Mucosa of descending colon (tissue), 3 donors: Measurements from ENCODE around the gene POLD1. TPM values are rescaled to one million over a fixed set of nuclear protein-coding genes. Genes with fewer than 3 reads are reported as not detected.

Source experiments
- ATAC-seq: fragments of 200-7000 bp; cut with Tn5 transposase; one replicate; pipeline ENCODE4 v1.9.1; 2020; ENCODE audit warnings: mild to moderate bottlenecking, moderate library complexity
- DNase-seq, 3 donors: peaks; one replicate each; pipeline ENCODE4 v3.0.0-alpha.2; 2020
- H3K36me3 ChIP-seq: fragments of 200-600 bp; one replicate; pipeline ENCODE4 v1.8.0; 2021; ENCODE audit warnings: low read depth, mild to moderate bottlenecking
- H3K4me1 ChIP-seq: fragments of 200-600 bp; one replicate; pipeline ENCODE4 v1.8.0; 2021; ENCODE audit warnings: low read depth, mild to moderate bottlenecking
- H3K4me3 ChIP-seq: fragments of 200-600 bp; one replicate; pipeline ENCODE4 v1.8.0; 2021; ENCODE audit warnings: mild to moderate bottlenecking
- H3K9me3 ChIP-seq: fragments of 200-600 bp; one replicate; pipeline ENCODE4 v1.8.0; 2021; ENCODE audit warnings: mild to moderate bottlenecking
- intact Hi-C, 2 donors: fragments of 100-400 bp; cut with DNase I in 1 of 2; cut with micrococcal nuclease in 1 of 2; formaldehyde crosslinking; loops; one replicate each; pipeline versions ENCODE4 v1.11.0 to v1.11.1; 2022; cut with DNase I, micrococcal nuclease
- total RNA-seq, 3 donors: library from RNA; stranded (reverse); fragmentation: NEBNext Ultra II Directional in 2 of 3; extraction: Animal tissue kit (Norgen Biotek cat#: 25700) in 2 of 3; gene quantifications; one replicate each; pipeline versions ENCODE4 v1.2.1 to v1.2.4, GENCODE V29; 2021 to 2023
- TF ChIP-seq, protein P1 (sequence below): fragments of 200-600 bp; IDR thresholded peaks from one replicate; pipeline ENCODE4 v1.8.0; 2022; ENCODE audit warnings: antibody characterized with exemption, mild to moderate bottlenecking
- donor health status: DM: no; HTN: no; CAD: no; lungs with moderate emphysema.
- donor health status: DM: no; HTN: no; CAD: no.
- donor health status: DM: no; HTN: yes; CAD: no.

Gene POLD1
- total RNA-seq, 3 donors from 2014 or later: 20.8 to 27.9 (median 22.9) TPM

DNA sequence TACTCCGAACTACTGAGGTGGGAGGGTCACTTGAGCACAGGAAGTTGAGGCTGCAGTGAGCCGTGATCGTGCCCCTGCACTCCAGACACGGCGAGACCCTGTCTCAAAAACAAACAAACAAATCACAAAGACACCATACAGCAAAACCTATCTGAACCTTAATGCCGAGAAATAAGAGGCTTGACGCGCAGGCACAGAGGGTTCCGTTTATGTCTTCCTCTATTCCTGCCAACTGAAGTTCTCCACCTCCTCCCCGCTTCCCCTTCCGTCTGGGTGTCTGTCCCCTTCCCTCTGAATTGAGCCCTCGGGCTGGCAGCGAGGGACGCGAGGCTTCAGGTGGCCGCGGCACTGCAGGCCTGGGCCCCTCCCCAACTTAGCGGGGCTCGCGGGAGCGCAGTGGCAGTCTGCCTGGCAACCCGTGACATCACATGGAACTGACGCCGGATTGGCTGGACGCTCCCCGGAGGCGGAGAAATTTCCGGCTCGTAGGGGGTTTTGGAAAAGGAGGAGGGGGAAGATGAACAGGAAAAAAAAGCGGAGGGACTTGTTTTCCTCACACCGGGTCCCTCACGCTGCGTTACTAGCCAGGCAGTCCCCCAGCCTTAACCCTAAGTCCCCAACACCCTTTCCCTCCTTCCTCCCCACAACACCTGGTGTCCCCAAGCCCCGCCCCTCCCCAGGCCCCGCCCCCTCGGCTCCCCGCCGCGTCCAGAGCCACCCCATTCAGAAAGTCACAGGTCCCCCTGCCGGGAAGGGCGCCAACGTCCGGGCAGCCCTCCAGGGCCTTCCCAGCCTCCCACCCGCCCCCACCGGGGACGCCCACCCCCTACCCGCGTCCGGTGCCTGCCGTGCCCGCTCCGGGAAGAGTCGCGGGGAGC is 47.4 kb downstream of the POLD1 start:
- Histone ChIP-seq H3K36me3 (no peaks in the 10 kb centered on the region), H3K9me3 (no peaks in the 10 kb centered on the region), H3K4me1 (peaks cover 4% of the 10 kb centered on the region), H3K4me3 (peak overlapping the region; percentile 9)
- ATAC-seq: peak; percentile 88
- TF ChIP-seq, protein P1, sequence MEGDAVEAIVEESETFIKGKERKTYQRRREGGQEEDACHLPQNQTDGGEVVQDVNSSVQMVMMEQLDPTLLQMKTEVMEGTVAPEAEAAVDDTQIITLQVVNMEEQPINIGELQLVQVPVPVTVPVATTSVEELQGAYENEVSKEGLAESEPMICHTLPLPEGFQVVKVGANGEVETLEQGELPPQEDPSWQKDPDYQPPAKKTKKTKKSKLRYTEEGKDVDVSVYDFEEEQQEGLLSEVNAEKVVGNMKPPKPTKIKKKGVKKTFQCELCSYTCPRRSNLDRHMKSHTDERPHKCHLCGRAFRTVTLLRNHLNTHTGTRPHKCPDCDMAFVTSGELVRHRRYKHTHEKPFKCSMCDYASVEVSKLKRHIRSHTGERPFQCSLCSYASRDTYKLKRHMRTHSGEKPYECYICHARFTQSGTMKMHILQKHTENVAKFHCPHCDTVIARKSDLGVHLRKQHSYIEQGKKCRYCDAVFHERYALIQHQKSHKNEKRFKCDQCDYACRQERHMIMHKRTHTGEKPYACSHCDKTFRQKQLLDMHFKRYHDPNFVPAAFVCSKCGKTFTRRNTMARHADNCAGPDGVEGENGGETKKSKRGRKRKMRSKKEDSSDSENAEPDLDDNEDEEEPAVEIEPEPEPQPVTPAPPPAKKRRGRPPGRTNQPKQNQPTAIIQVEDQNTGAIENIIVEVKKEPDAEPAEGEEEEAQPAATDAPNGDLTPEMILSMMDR: no peak
- intact Hi-C loops: no loop called here
- peak; percentile 87 to 90 (median 87) for DNase-seq

DNA sequence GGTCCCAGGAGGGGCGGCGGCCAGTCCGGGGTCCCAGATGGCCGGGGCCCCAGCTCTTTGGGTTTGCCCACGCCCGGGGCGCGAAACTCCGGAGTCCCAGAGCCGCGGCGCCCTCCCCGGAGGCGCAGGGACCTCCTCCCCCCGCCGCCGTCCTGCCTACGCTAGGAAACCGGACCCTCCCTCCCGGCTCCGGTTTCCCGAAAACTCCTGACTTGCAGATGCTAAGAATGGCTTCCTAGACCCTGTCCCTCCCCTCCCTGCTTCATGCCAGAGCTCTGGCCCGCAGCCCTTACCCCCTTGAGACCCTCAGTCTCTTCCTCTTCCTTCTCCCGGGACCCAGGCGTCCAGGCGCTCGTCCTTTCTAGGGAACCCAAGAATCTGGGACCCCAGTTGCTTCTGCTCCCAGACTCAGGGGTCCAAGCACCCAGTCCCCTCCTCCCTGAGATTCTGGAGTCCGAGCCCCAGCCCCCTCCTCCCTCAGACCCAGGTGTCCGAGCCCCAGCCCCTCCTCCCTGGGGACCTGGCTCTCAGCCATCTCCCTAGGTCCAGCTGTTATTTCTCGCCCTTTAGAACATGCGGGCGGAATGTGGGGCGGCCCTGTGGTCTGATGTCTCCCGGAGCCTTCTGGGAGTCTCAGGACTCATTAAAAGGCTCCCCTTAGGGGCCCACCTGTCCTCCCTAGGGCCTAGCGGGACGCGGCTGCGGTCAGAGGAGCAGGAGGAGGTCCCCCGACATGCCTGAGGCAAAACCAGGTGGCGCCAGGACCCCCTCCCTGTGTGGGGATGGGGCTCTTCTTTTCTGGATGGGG is 48.3 kb downstream of the POLD1 start, which contains the start of gene MYBPC2:
TSS of gene MYBPC2 (plus strand) at position 672 of the 808 bp plus-strand sequence. CDS start at position 734, 62 bp downstream.
- intact Hi-C loops: no loop called here
- peaks cover 4% of the 10 kb centered on the region for H3K4me1 ChIP-seq
- peak; percentile 6 for ATAC-seq
- TF ChIP-seq, protein P1: no peak
- H3K9me3 ChIP-seq: no peaks in the 10 kb centered on the region
- peak within 1 kb of the TSS; percentile 9 for H3K4me3 ChIP-seq
- H3K36me3 ChIP-seq: no peaks in the 10 kb centered on the region
- no peak for DNase-seq

DNA sequence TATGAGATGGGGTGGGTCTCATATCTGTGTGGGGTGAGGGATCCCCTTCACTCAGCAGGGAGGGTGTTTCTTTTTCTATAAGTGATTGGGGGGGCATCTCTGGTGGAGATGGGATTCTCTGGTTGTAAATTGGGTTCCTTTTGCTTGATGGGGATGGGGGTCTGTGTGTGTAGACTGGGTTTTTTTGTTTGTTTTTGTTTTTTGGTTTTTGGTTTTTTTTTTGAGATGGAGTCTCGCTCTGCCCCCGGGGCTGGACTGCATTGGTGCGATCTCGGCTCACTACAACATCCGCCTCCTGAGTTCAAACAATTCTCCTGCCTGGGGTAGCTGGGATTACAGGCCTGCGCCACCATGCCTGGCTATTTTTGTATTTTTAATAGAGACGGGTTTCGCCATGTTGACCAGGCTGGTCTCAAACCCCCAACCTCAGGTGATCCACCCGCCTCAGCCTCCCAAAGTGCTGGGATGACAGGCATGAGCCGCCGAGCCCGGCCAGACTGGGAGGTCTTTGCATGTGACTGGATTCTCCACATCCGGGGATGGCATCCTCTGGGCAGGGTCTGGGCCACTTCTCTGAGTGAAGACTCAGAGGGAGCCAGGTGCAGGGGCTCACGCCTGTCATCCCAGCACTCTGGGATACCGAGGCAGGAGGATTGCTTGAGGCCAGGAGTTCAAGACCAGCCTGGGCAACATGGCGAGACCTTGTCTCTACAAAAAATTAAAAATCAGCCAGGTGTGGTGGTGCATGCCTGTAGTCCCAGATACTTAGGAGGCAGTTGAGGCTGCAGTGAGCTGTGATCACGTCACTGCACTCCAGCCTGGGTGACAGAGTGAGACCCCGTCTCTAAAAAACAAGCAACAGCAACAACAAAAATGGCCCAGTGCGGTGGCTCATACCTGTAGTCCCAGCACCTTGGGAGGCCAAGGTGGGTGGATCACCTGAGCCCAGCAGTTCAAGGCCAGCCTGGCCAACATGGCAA is 49.3 kb downstream of the POLD1 start:
- TF ChIP-seq, protein P1: no peak
- ATAC-seq (no peak), DNase-seq (no peak)
- H3K4me3 ChIP-seq: no peak overlapping the region
- intact Hi-C loops: no loop called here
- H3K9me3 ChIP-seq: no peaks in the 10 kb centered on the region
- peaks cover 4% of the 10 kb centered on the region for H3K4me1 ChIP-seq
- no peaks in the 10 kb centered on the region for H3K36me3 ChIP-seq

DNA sequence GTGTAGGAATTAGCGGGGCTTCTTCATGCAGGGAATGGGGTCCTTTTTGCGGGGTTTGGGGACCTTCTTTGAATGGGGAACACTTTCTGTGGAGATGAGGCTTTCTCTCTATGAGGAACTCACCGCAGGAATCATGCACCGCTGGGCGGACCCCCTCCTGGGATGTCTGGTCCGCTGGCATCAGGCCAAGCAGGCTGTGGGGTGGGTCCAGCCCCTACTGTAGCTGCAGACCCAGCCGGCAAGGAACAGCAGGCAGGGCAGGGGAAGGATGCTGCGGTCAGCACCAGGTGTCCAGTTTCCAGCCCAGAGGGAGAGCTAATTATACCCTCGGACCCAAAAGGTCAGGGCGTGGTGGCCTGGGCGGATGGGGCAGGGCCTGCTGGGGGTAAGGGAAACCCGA is 50.4 kb downstream of the POLD1 start:
- DNase-seq (peak in 1 of 3 donors; percentile 72), ATAC-seq (no peak)
- H3K4me3 ChIP-seq: no peak overlapping the region
- H3K9me3 ChIP-seq: no peaks in the 10 kb centered on the region
- TF ChIP-seq, protein P1: no peak
- intact Hi-C loops: no loop called here
- H3K4me1 ChIP-seq: peaks cover 4% of the 10 kb centered on the region
- H3K36me3 ChIP-seq: no peaks in the 10 kb centered on the region

DNA sequence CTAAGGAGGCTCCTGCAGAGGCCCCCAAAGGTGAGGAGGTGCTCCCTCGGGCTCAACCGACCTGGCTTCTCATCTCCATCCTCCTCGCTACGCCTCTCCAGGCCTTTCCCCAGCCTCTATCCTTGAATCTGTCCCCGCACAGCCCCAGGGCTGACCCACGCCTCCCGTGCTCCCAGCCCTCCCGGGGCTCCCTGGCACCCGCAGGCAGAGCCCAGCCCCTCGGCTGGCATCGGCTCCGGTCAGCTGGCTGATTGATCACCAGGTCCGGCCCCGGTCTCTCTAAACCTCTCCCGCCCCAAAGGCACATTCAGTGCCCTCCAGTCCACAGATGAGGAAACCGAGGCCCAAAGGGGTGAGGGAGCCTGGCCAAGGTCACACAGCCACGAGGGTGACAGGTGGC is 51.1 kb downstream of the POLD1 start:
- peaks cover 4% of the 10 kb centered on the region for H3K4me1 ChIP-seq
- no peaks in the 10 kb centered on the region for H3K9me3 ChIP-seq
- DNase-seq: no peak
- no peak for ATAC-seq
- TF ChIP-seq, protein P1: no peak
- intact Hi-C loops: no loop called here
- H3K36me3 ChIP-seq: no peaks in the 10 kb centered on the region
- no peak overlapping the region for H3K4me3 ChIP-seq
